GM15510 (cell line): Measurements from ENCODE around the gene WDR59.

ENCODE experiments used
- POLR2A ChIP-seq: IDR thresholded peaks from 3 replicates; pipeline ENCODE4 v1.6.1; 2011; ENCODE audit warnings: borderline replicate concordance; ENCODE audit not compliant: insufficient read length; ENCODE audit errors: extremely low read depth

Gene WDR59

DNA sequence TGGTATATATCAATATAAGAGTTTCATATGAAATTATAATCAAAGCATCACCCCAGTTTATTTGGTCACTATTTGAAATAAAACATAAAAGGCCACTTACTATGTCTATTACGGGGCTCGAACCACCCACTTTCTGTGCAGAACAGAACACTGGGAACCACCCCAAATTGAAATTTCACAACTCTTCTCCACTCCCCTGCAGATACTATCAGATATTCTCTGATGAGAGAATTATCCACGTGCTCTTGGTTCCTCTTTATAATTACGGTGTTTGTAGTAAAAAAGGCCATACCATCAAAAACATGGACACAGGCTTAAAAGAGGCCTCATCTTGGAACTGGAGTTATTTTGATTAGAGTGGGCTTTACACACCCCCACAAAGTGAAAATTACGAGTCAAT, 82.8 kb downstream of the WDR59 start:
- TF ChIP-seq POLR2A: no peak

DNA sequence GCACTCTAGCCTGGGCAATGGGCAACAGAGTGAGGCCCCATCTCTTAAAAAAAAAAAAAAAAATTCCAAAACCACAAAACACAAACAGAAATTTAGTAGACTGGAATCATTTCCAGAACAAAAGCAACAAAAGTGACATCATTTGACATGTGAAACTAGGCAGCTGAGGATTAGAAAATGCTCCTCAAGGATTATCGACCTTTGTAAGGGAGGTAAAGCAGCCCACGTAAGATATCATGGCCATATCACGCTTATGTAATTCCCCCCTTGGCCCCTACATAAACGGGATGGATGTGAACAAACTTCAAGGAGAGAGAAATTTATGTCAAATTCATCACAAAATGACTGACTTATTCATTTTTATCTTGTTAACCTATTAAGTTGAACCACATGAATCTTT, 83.3 kb downstream of the WDR59 start:
- no peak for TF ChIP-seq POLR2A

- no peak for TF ChIP-seq POLR2A
Observed at GRCh38 chr16:74899816-74900215, 85.1 kb downstream of the WDR59 start.

- TF ChIP-seq POLR2A: no peak
Observed at GRCh38 chr16:74898659-74899058, 86.3 kb downstream of the WDR59 start.

DNA sequence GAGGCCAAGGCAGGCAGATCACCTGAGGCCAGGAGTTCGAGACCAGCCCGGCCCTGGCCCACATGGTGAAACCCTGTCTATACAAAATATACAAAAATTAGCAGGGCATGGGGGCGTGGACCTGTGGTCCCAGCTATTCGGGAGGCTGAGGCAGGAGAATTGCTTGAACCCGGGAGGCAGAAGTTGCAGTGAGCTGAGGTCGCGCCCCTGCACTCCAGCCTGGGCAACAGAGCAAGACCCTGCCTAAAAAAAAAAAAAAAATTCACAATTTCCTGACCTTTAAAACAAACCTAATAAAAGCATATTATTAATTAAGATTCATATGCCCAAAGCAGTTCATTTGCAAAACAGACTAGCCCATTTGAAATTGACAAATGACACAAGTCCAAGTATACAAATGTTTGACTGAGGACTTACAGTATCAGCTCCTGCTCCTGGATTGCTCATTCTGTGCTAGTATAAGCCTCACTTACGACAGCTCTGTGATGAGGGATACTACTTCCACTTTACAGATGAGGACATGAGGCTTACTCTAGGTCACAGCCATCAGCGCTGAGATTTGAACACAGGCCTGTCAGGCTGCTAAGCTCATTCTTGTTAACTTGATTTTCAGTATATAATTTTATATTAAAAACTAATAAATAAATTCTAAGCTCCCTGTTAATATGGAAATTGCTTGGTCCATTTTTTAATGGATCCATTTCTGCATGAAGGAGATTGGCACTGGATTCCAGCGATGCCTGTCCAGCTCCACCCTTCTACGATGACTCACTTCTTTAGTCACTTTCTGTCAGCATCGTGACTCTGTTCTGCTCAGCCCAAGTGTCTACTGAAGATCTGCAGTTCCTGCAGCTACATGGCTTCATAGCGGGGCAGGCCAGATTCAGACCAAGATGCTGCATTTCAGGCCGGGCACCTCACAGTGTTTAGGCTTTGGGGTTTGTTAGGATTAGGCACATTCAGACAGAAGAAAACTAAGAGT, 88.2 kb downstream of the WDR59 start:
- TF ChIP-seq POLR2A: no peak

- no peak for TF ChIP-seq POLR2A
Observed at GRCh38 chr16:74893541-74893940, 91.4 kb downstream of the WDR59 start.

- TF ChIP-seq POLR2A: no peak
Observed at GRCh38 chr16:74892574-74893461, 92.1 kb downstream of the WDR59 start.

- no peak for TF ChIP-seq POLR2A
Observed at GRCh38 chr16:74888888-74889287, 96.0 kb downstream of the WDR59 start.

- no peak for TF ChIP-seq POLR2A
Observed at GRCh38 chr16:74888232-74888862, 96.6 kb downstream of the WDR59 start.

- no peak for TF ChIP-seq POLR2A
Observed at GRCh38 chr16:74887084-74887483, 97.8 kb downstream of the WDR59 start.

DNA sequence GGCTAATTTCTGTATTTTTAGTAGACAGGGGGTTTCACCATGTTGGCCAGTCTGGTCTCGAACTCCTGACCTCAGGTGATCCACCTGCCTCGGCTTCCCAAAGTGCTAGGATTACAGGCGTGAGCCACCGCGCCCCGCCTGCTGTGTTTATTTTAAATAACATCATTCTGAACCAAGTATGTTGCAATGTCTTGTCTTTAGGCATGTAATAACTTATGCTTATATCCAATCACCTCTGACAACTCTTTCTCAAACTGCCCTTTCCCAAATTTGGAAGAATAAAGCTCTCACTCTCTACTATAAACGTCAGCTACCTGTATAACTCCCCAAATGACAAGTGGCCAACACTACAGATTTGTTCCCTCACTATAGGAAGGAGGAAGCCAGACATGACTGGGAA, 107.2 kb downstream of the WDR59 start:
- TF ChIP-seq POLR2A: no peak

- no peak for TF ChIP-seq POLR2A
Observed at GRCh38 chr16:74874912-74875546, 109.9 kb downstream of the WDR59 start.

- no peak for TF ChIP-seq POLR2A
Observed at GRCh38 chr16:74874123-74874522, 110.8 kb downstream of the WDR59 start.

- no peak for TF ChIP-seq POLR2A
Observed at GRCh38 chr16:74872302-74872701, 112.6 kb downstream of the WDR59 start.
